Stomach (tissue), 9 donors: ENCODE data around the gene ZNF860. TPM values are rescaled to one million over a fixed set of nuclear protein-coding genes. Genes with fewer than 3 reads are reported as not detected.

Source experiments
- DNase-seq, 2 donors: peaks; one replicate each; pipeline versions ENCODE4 v3.0.0 to v3.0.0-alpha.2; 2013 to 2019
- H3K27ac ChIP-seq, 5 donors: fragments of 200-600 bp in 4 of 5; sonication (generic) in 4 of 5; one replicate each; pipeline ENCODE4 v1.5.1; 2013 to 2019; ENCODE audit warnings: mild to moderate bottlenecking in 1 of 5, moderate library complexity in 1 of 5
- H3K27me3 ChIP-seq, 3 donors: fragments of 200-600 bp; sonication (generic); one replicate each; pipeline ENCODE4 v1.5.1; 2017 to 2019; ENCODE audit warnings: mixed run types in 1 of 3
- H3K36me3 ChIP-seq, 4 donors: fragments of 200-600 bp; sonication (generic); 1 replicate in 3 of 4; 2 replicates in 1 of 4; pipeline ENCODE4 v1.5.1; 2016 to 2019
- H3K4me1 ChIP-seq, 4 donors: fragments of 200-600 bp; sonication (generic); one replicate each; pipeline ENCODE4 v1.5.1; 2016 to 2019
- H3K4me3 ChIP-seq, 4 donors: fragments of 200-600 bp; sonication (generic) in 3 of 4; one replicate each; pipeline ENCODE4 v1.5.1; 2016 to 2019; ENCODE audit warnings: mild to moderate bottlenecking in 1 of 4
- H3K9me3 ChIP-seq, 4 donors: fragments of 200-600 bp; sonication (generic); one replicate each; pipeline ENCODE4 v1.5.1; 2016 to 2019
- CTCF ChIP-seq, 7 experiments: fragments of 450-650 bp in 4 of 7; fragments of 200-600 bp in 3 of 7; sonication (generic) in 3 of 7; IDR thresholded peaks; one replicate each; pipeline ENCODE4 v1.5.1; 2016 to 2019; ENCODE audit warnings: antibody characterized with exemption in 7 of 7, control low read depth in 2 of 7, mild to moderate bottlenecking in 1 of 7
- EP300 ChIP-seq: sonication (generic); formaldehyde crosslinking; IDR thresholded peaks from one replicate; pipeline ENCODE4 v1.6.1; 2017; ENCODE audit warnings: antibody characterized with exemption
- POLR2A ChIP-seq, 4 donors: fragments of 450-650 bp; IDR thresholded peaks; one replicate each; pipeline ENCODE4 v1.6.1; 2016; ENCODE audit warnings: antibody characterized with exemption in 4 of 4, control low read depth in 2 of 4, mild to moderate bottlenecking in 1 of 4, moderate library complexity in 1 of 4
- POLR2AphosphoS5 ChIP-seq, 3 donors: sonication (generic); formaldehyde crosslinking; IDR thresholded peaks; one replicate each; pipeline ENCODE4 v1.6.1; 2016; ENCODE audit warnings: antibody characterized with exemption in 3 of 3
- WGBS, 5 donors: extraction: QIAGEN DNeasy Blood & Tissue Kit in 3 of 5; methylation state at CpG; one replicate each; pipeline versions ENCODE4 v1.1.5 to v1.1.7; 2013 to 2018; 5-methylcytosine and 5-hydroxymethylcytosine counted together
- intact Hi-C: fragments of 100-400 bp; cut with DNase I; formaldehyde crosslinking; loops from one replicate; pipeline ENCODE4 v1.15.1; 2023; ENCODE audit warnings: low total_unique reads
- polyA plus RNA-seq, 3 donors: library from polyadenylated mRNA; stranded (reverse); fragments of 200-250 nt; gene quantifications; one replicate each; pipeline ENCODE4 v1.2.3, GENCODE V29; 2013
- total RNA-seq, 5 donors: library from RNA; depleted of rRNA; stranded (reverse); fragments of >200 nt; gene quantifications; one replicate each; pipeline versions ENCODE4 v1.1.0 to v1.2.3, GENCODE V29; 2014 to 2016
- donor health status: healthy with polysubstance abuse.
- donor health status: Bipolar disorder and iron deficiency.
- donor health status: healthy.

The ZNF860 gene
- total and polyA plus RNA-seq, 8 donors: 0.50 to 2.0 (median 1.3) TPM; not detected in 4

- peaks cover 0 to 19% (median 8%) of the 10 kb centered on the region in 4 donors for H3K4me1 ChIP-seq
- H3K27ac ChIP-seq: no peak overlapping the region
- intact Hi-C loops: no loop called here
- no peak for DNase-seq
- 64 to 93% (median 90%) methylated on average over 4 of the region's 4 CpGs for WGBS, 5 donors
- TF ChIP-seq POLR2A (IDR thresholded peaks at IDR 0.05) (no peak), POLR2AphosphoS5 (IDR thresholded peaks at IDR 0.05) (no peak), CTCF (IDR thresholded peaks at IDR 0.05) (no peak), EP300 (no peak)
- peaks cover 7 to 10% (median 8%) of the 10 kb centered on the region in 4 donors for H3K9me3 ChIP-seq
- no peaks in the 10 kb centered on the region for H3K36me3 ChIP-seq
- H3K4me3 ChIP-seq: no peak overlapping the region
- no peaks in the 10 kb centered on the region for H3K27me3 ChIP-seq
Measured at GRCh38 chr3:31952205-31952604, 29.3 kb upstream of the ZNF860 start.

- DNase-seq: no peak
- Histone ChIP-seq H3K27me3 (no peaks in the 10 kb centered on the region), H3K9me3 (peaks cover 7 to 10% (median 8%) of the 10 kb centered on the region in 4 donors), H3K27ac (no peak overlapping the region), H3K36me3 (no peaks in the 10 kb centered on the region), H3K4me3 (no peak overlapping the region), H3K4me1 (peaks cover 2 to 19% (median 10%) of the 10 kb centered on the region in 4 donors)
- WGBS, 5 donors: 72 to 98% (median 92%) methylated on average over 7 of the region's 7 CpGs
- TF ChIP-seq POLR2A (IDR thresholded peaks at IDR 0.05) (no peak), CTCF (IDR thresholded peaks at IDR 0.05) (no peak), POLR2AphosphoS5 (IDR thresholded peaks at IDR 0.05) (no peak), EP300 (no peak)
- intact Hi-C loops: no loop called here
Measured at GRCh38 chr3:31953091-31953490, 28.5 kb upstream of the ZNF860 start.

GRCh38 chr3:31953636-31954035, 27.9 kb upstream of the ZNF860 start:
- WGBS, 5 donors: 80 to 94% (median 90%) methylated on average over 2 of the region's 2 CpGs
- TF ChIP-seq POLR2AphosphoS5 (IDR thresholded peaks at IDR 0.05): no peak
- no peak for TF ChIP-seq POLR2A (IDR thresholded peaks at IDR 0.05)
- TF ChIP-seq EP300: no peak
- no peak for TF ChIP-seq CTCF (IDR thresholded peaks at IDR 0.05)
- H3K36me3 ChIP-seq: no peaks in the 10 kb centered on the region
- H3K9me3 ChIP-seq: peaks cover 7 to 10% (median 8%) of the 10 kb centered on the region in 4 donors
- H3K27ac ChIP-seq: no peak overlapping the region
- no peak overlapping the region for H3K4me3 ChIP-seq
- no peak for DNase-seq
- intact Hi-C loops: no loop called here
- H3K4me1 ChIP-seq: peaks cover 6 to 19% (median 10%) of the 10 kb centered on the region in 4 donors
- H3K27me3 ChIP-seq: no peaks in the 10 kb centered on the region

GRCh38 chr3:31955581-31955980, 26.0 kb upstream of the ZNF860 start:
- intact Hi-C loops: no loop called here
- H3K27me3 ChIP-seq: no peaks in the 10 kb centered on the region
- no peak for TF ChIP-seq POLR2A (IDR thresholded peaks at IDR 0.05)
- no peak for TF ChIP-seq CTCF (IDR thresholded peaks at IDR 0.05)
- no peak for TF ChIP-seq EP300
- no peak for TF ChIP-seq POLR2AphosphoS5 (IDR thresholded peaks at IDR 0.05)
- H3K4me3 ChIP-seq: no peak overlapping the region
- no peak overlapping the region for H3K27ac ChIP-seq
- H3K4me1 ChIP-seq: peaks cover 16 to 31% (median 24%) of the 10 kb centered on the region in 4 donors
- no peaks in the 10 kb centered on the region for H3K36me3 ChIP-seq
- DNase-seq: no peak
- H3K9me3 ChIP-seq: peaks cover 7 to 10% (median 8%) of the 10 kb centered on the region in 4 donors
